ENCODE results near the gene THRB. TPM values are rescaled to one million over a fixed set of nuclear protein-coding genes. Genes with fewer than 3 reads are reported as not detected.

The THRB gene
- total RNA-seq, 1 experiment from 2014 or later = 9.7 TPM

DNA sequence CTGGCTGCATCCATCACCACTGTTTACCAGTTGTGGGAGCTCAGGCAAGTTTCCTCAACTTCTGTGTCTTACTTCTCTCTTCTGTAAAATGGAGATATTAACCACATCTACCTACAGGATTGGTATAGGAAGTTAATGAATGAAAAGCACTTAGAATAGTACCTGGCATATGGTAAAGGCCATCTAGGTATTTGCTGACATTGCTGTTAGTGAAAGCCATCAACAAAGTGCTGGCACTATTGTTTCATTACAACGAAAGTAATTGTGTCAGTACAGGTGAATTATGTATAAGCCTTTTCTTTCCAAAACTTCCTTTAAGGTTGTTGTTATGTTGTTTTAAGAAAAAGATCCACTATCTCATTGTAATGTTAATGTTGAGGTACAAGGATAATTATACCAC is 352.5 kb downstream of the THRB start:
- no peak overlapping the region for H3K27ac ChIP-seq
- no peaks in the 10 kb centered on the region for H3K9me2 ChIP-seq (ENCODE audit: insufficient read depth)
- peaks cover 14% of the 10 kb centered on the region; the same call in 1 of the 2 replicates for H3F3A ChIP-seq (ENCODE audit: insufficient read depth, low read depth)
- no peak overlapping the region for H3K4me3 ChIP-seq
- peaks cover 22% of the 10 kb centered on the region for H3K4me1 ChIP-seq (replicated peaks; ENCODE audit: insufficient read depth)
- no TSS peak for BruUV-seq (replicated peaks)
- H2AFZ ChIP-seq = no peak overlapping the region
- DNase-seq = no peak
- H3K4me2 ChIP-seq = no peak overlapping the region
- intact Hi-C loops (cut with micrococcal nuclease; ENCODE audit: unreplicated experiment) = loop anchor here (10.0 kb wide), 1 partner anchor 543 kb away; no protein-coding TSS in a partner anchor
- no peaks in the 10 kb centered on the region for H3K36me3 ChIP-seq (ENCODE audit: low read depth)
- no peaks in the 10 kb centered on the region for H3K27me3 ChIP-seq (ENCODE audit: insufficient read depth, low read depth)
- no peaks in the 10 kb centered on the region for H4K20me1 ChIP-seq (ENCODE audit: insufficient read depth)
- no peaks in the 10 kb centered on the region for H3K9me3 ChIP-seq (ENCODE audit: insufficient read depth, low read depth)
- TF ChIP-seq, protein P1, sequence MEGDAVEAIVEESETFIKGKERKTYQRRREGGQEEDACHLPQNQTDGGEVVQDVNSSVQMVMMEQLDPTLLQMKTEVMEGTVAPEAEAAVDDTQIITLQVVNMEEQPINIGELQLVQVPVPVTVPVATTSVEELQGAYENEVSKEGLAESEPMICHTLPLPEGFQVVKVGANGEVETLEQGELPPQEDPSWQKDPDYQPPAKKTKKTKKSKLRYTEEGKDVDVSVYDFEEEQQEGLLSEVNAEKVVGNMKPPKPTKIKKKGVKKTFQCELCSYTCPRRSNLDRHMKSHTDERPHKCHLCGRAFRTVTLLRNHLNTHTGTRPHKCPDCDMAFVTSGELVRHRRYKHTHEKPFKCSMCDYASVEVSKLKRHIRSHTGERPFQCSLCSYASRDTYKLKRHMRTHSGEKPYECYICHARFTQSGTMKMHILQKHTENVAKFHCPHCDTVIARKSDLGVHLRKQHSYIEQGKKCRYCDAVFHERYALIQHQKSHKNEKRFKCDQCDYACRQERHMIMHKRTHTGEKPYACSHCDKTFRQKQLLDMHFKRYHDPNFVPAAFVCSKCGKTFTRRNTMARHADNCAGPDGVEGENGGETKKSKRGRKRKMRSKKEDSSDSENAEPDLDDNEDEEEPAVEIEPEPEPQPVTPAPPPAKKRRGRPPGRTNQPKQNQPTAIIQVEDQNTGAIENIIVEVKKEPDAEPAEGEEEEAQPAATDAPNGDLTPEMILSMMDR (conservative IDR thresholded peaks at IDR 0.05) = no peak
- TF ChIP-seq EZH2 (IDR thresholded peaks at IDR 0.05; ENCODE audit: low read depth) = no peak
- ChIA-PET POLR2A (ENCODE audit: unreplicated experiment) (no interaction called here), CTCF (no interaction called here)
- no peaks in the 10 kb centered on the region for H3K79me2 ChIP-seq (ENCODE audit: low read depth)

DNA sequence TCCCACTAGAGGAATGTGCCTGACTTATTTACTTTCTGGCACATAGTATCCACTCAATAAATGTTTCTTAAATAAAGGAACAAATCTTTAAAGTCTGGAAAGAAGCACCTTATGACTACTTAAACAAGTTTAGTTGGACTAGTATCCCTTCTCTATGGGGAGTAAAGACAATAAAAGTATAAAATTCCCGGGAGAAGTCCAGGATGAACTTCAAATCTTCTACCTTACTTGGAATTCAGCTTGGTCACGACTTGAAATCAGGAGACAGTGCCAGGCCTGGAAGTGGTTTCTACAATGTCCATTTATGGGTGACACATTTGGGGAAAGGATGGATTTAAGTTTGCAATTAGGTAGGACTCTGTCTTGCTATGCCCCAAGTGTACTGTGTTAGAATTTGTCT is 353.1 kb downstream of the THRB start:
- H3K4me1 ChIP-seq (replicated peaks; ENCODE audit: insufficient read depth) = peaks cover 16% of the 10 kb centered on the region
- DNase-seq = no peak
- ChIA-PET CTCF (no interaction called here), POLR2A (ENCODE audit: unreplicated experiment) (no interaction called here)
- H4K20me1 ChIP-seq (ENCODE audit: insufficient read depth) = no peaks in the 10 kb centered on the region
- H3K27me3 ChIP-seq (ENCODE audit: insufficient read depth, low read depth) = no peaks in the 10 kb centered on the region
- peaks cover 9% of the 10 kb centered on the region; the same call in 1 of the 2 replicates for H3F3A ChIP-seq (ENCODE audit: insufficient read depth, low read depth)
- no peaks in the 10 kb centered on the region for H3K9me2 ChIP-seq (ENCODE audit: insufficient read depth)
- H2AFZ ChIP-seq = no peak overlapping the region
- intact Hi-C loops (cut with micrococcal nuclease; ENCODE audit: unreplicated experiment) = loop anchor here (10.0 kb wide), 1 partner anchor 543 kb away; no protein-coding TSS in a partner anchor
- no peaks in the 10 kb centered on the region for H3K79me2 ChIP-seq (ENCODE audit: low read depth)
- no peak for TF ChIP-seq EZH2 (IDR thresholded peaks at IDR 0.05; ENCODE audit: low read depth)
- TF ChIP-seq, protein P1 (conservative IDR thresholded peaks at IDR 0.05) = no peak
- no peak overlapping the region for H3K27ac ChIP-seq
- no peak overlapping the region for H3K4me3 ChIP-seq
- H3K36me3 ChIP-seq (ENCODE audit: low read depth) = no peaks in the 10 kb centered on the region
- H3K4me2 ChIP-seq = no peak overlapping the region
- no peaks in the 10 kb centered on the region for H3K9me3 ChIP-seq (ENCODE audit: insufficient read depth, low read depth)
- no TSS peak for BruUV-seq (replicated peaks)

- no peaks in the 10 kb centered on the region for H3K9me3 ChIP-seq (ENCODE audit: insufficient read depth, low read depth)
- intact Hi-C loops (cut with micrococcal nuclease; ENCODE audit: unreplicated experiment) = loop anchor here (10.0 kb wide), 1 partner anchor 545 kb away; no protein-coding TSS in a partner anchor
- H3K27me3 ChIP-seq (ENCODE audit: insufficient read depth, low read depth) = no peaks in the 10 kb centered on the region
- no peak overlapping the region for H3K4me3 ChIP-seq
- BruUV-seq (replicated peaks) = no TSS peak
- H2AFZ ChIP-seq = no peak overlapping the region
- DNase-seq = no peak
- no peaks in the 10 kb centered on the region for H3K36me3 ChIP-seq (ENCODE audit: low read depth)
- no peak overlapping the region for H3K4me2 ChIP-seq
- H4K20me1 ChIP-seq (ENCODE audit: insufficient read depth) = no peaks in the 10 kb centered on the region
- no peaks in the 10 kb centered on the region for H3K79me2 ChIP-seq (ENCODE audit: low read depth)
- no peaks in the 10 kb centered on the region for H3K9me2 ChIP-seq (ENCODE audit: insufficient read depth)
- no peak for TF ChIP-seq EZH2 (IDR thresholded peaks at IDR 0.05; ENCODE audit: low read depth)
- TF ChIP-seq, protein P1 (conservative IDR thresholded peaks at IDR 0.05) = no peak
- ChIA-PET CTCF (no interaction called here), POLR2A (ENCODE audit: unreplicated experiment) (no interaction called here)
- no peaks in the 10 kb centered on the region for H3F3A ChIP-seq (ENCODE audit: insufficient read depth, low read depth)
- H3K4me1 ChIP-seq (replicated peaks; ENCODE audit: insufficient read depth) = no peaks in the 10 kb centered on the region
- H3K27ac ChIP-seq = no peak overlapping the region
Observed at GRCh38 chr3:24139463-24140412, 354.9 kb downstream of the THRB start.
